Eye (tissue), 1 donor: ENCODE data around the gene TSC22D4.
A peak's percentile ranks its signal among the peaks of the same experiment; 100 is the strongest.
"Not testable (repeated sequence)": the region's sequence is repeated elsewhere in the genome, so short reads cannot be mapped to it uniquely, and the experiment has no call there.

Source experiments
- DNase-seq: peaks from one replicate; pipeline ENCODE4 v3.0.0-alpha.2; 2015

TSC22D4 gene

GRCh38 chr7:100472121-100472851, 6.7 kb downstream of the TSC22D4 start:
- DNase-seq, result no peak

DNA sequence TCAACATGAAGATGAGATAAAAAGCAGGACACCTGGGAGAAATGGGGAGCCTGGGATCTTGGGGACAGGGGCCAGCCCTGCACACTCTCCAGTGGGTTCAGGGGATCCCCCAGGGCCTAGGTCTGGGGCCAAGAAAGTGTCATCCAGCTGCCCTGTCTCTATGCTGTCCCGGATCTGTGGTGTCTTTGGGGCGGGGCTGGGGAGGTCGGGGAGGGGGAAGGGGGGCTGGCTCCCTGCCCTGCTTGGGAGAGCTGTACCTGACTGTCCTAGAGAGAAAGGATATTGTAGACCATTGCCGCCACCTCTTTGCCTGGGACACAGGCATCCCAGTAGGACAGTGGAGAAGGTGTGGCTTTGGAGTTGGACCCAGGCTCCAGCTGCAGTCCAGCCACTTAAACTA, 8.0 kb downstream of the TSC22D4 start:
- no peak for DNase-seq

- peak; percentile 94 for DNase-seq
These were observed 9.6 kb downstream of the TSC22D4 start for GRCh38 chr7:100469227-100470044.

GRCh38 chr7:100467638-100468373, 11.2 kb downstream of the TSC22D4 start:
- DNase-seq, result peak; percentile 36

DNA sequence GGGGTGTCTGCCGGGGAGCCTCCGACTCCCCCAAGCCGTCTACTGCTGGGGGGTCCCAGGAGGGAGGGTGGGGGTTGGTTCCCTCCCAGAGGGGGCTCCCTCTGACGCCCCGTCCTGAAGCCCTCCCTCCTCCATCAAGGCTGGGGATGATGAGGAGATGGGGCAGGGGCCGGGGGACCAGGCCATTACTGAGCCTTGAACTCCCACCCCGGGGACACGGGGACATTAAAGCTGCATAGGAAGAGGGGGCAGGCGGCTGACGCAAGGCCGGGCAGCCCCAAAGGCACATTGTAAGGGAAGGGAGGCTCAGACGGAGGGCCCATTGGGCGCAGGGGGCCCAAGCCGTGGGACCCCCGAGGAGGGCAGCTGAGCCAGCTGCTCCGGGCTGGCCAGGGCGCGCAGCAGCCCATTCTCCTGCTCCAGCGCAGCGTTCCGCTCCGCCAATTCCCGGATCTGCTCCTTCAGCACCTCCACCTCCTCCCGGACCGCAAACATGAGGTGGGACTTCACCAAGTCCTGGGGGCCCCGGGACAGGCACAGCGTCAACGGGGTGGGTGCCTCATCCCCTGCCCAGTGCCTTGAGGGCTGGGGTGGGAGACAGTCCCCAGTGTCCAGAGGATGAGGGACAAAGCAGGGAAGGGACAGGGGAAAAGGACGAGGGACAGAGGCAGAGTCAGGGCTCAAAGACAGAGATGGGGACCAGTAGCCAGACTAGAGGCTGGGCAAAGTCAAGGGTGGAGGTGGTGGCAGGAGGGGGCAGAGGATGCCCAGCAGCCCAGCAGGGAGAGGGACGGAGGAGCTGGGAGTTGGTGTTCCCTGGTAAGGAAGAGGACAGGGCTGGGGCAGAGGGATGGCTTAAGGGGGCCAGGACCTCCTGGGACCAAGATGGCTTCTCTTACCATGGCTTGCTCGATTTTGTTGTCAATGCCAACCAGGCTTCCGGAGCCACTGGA, 12.1 kb downstream of the TSC22D4 start:
- DNase-seq, result no peak

GRCh38 chr7:100465702-100466311, 13.2 kb downstream of the TSC22D4 start:
- DNase-seq, result peak; percentile 72

DNA sequence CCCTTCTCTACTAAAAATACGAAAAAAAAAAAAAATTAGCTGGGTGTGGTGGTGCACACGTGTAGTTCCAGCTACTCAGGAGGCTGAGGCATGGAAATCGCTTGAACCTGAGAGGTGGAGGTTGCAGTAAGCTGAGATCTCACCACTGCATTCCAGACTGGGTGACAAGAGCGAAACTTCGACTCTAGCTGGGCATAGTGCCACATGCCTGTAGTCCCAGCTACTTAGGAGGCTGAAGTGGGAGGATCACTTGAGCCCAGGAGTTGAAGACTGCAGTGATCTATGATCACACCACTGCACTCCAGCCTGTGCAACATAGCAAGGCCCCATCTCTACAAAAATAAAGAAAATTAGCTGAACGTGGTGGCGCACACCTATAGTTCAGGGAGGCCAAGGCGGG, 13.7 kb downstream of the TSC22D4 start:
- DNase-seq, result no peak

- DNase-seq, result no peak
These were observed 14.2 kb downstream of the TSC22D4 start for GRCh38 chr7:100464791-100465190.

GRCh38 chr7:100464210-100464660, 14.8 kb downstream of the TSC22D4 start, which contains the start of gene SPACDR:
SPACDR (minus strand) TSS chr7:100464260; CDS start chr7:100464025, 235 bp downstream.
- no peak for DNase-seq

- no peak for DNase-seq
These were observed 22.0 kb downstream of the TSC22D4 start for GRCh38 chr7:100457033-100457432.

GRCh38 chr7:100456562-100456961, 22.5 kb downstream of the TSC22D4 start:
- no peak for DNase-seq

GRCh38 chr7:100455206-100455605, 23.8 kb downstream of the TSC22D4 start:
- DNase-seq, result no peak

- not testable (repeated sequence) for DNase-seq
These were observed 25.2 kb downstream of the TSC22D4 start for GRCh38 chr7:100453854-100454253.

DNA sequence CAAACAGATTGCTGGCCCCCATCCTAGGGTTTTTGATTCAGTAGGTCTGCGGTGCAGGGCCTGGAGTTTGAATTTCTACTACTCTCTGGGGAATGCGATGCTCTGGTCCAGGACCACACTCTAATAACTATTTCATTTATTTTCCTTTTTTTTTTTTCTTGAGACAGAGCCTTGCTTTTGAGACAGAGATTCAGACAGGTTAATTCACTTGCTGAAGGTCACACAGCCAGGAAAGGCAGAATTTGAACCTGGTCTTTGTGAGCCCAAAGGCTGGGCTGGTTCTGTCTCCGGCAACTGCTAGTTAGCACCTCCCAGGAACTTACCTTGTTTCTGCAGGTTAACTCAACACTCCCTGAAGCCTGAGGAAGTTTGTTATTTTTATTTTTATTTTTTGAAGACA, 26.5 kb downstream of the TSC22D4 start:
- DNase-seq, result no peak

DNA sequence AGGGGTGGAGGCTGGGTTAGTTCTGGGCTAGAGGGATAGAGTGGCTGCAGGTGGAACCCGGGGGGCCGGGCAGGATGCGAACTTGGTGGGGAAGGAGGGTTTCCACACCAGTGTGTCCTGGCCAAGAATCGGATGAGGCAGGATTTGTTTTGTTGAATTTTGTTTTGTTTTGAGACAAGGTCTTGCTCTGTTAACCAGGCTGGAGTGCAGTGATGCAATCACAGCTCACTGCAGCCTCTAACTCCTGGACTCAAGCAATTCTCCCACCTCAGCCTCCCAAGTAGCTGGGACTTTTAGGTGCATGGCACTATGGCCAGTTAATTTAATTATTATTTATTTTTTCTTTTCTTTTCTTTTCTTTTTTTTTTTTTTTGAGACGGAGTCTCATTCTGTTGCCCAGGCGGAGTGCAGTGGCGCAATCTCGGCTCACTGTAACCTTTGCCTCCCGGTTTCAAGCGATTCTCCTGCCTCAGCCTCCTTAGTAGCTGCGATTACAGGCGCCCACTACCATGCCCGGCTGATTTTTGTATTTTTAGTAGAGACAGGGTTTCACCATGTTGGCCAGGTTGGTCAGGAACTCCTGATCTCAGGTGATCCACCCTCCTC, 29.7 kb downstream of the TSC22D4 start:
- no peak for DNase-seq

DNA sequence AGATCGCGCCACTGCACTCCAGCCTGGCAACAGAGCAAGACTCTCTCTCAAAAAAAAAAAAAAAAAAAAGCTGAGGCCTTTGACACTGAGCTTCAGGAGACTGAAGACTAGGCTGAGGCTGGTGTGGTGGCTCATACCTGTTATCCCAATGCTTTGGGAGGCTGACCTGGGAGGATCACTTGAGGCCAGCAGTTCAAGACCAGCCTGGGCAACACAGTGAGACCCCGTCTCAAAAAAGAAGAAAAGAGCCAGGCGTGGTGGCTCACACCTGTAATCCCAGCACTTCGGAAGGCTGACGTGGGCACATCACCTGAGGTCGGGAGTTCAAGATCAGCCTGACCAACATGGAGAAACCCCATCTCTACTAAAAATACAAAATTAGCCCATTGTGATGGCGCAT, 31.7 kb downstream of the TSC22D4 start:
- DNase-seq, result not testable (repeated sequence)

GRCh38 chr7:100446040-100446439, 33.0 kb downstream of the TSC22D4 start:
- no peak for DNase-seq

DNA sequence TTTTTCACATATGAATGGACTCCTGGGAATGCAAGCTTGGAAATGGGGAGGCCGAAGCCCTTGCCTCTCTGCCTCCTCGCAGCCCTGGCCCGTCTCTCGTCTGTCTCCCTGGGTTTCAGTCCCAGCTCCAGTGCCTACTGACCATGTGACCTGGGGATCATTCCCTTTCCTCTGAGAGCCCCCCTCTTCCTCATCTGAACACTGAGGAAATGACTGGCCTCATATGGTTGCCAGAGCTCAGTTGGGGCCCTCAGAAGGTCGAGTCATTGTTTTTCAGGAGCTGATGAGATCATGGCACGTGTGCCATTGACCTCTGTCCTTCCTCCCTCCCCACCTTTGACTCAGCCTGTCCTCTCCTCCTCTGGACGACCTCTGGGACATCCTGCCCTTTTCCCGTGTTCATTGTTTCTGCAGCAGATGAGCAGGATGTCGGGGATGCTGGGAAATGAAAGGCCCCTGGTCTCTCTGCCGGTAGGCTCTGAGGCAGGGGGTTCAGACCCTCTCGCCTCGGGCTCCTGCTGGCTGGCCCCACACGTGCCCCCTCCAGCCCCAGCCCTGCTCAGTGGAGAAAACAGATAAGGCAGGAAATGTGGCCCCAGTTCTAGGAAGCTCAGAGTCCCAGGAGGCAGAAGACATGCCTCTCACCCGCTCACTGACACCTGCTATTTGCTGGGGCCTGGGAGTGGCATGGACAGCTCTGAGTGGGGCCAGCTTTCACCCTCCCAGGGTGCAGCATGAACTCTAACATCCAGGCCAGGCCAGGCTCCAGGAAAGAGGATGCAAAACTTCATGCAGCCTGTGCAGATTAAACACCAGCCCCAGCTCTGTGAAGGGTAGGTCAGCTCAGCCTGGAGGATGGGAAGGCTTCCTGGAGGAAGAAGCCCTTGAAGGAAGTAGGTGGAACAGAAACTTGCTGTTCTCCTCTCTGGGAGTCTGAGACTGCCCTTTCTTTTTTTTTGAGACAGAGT, 34.4 kb downstream of the TSC22D4 start:
- DNase-seq, result no peak

DNA sequence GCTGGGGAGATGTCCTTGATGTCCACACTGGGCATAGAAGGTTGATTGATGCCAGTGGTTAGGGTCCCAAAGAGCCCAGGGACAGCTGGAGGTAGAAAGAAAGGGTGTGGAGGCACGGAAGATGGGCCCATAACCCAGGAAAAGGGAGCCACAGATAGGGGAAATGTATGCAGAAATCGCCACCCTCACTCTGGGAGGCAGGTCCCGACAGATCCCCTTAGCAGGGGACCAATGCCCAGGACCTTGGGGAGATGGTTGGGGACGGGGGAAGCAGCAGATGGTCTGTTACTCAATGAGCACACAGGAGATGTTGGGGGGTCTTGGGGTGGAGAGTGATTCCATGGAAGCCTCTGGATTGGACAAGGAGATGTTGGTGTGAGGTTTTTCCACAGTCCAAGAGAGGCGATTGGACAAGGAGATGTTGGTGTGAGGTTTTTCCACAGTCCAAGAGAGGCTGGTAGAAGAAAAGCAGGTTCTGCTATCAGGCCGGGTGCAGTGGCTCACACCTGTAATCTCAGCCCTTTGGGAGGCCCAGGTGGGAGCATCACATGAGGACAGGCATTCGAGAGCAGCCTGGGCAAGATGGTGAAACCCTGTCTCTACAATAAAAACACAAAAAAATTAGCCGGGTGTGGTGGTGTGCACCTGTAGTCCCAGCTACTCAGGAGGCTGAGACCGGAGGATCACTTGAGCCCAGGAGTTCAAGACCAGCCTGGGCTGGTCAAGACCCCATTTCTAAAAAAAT, 35.7 kb downstream of the TSC22D4 start:
- no peak for DNase-seq
